Measurements from ENCODE around the gene SIPA1L3. TPM values are rescaled to one million over a fixed set of nuclear protein-coding genes. Genes with fewer than 3 reads are reported as not detected.
"Not testable (repeated sequence)": the region's sequence is repeated elsewhere in the genome, so short reads cannot be mapped to it uniquely, and the experiment has no call there.

SIPA1L3 gene
- total RNA-seq, 1 donor from 2014 or later: 15.0 TPM

GRCh38 chr19:38047049-38047438, 140.0 kb downstream of the SIPA1L3 start:
- ATAC-seq: no peak

- no peak for ATAC-seq
These were observed 140.6 kb downstream of the SIPA1L3 start for GRCh38 chr19:38047641-38048040.

- peak; percentile 34 for ATAC-seq
These were observed 142.2 kb downstream of the SIPA1L3 start for GRCh38 chr19:38049105-38049649.

- ATAC-seq: no peak
These were observed 148.0 kb downstream of the SIPA1L3 start for GRCh38 chr19:38055010-38055409.

GRCh38 chr19:38055655-38056521, 148.9 kb downstream of the SIPA1L3 start:
- no peak for ATAC-seq

DNA sequence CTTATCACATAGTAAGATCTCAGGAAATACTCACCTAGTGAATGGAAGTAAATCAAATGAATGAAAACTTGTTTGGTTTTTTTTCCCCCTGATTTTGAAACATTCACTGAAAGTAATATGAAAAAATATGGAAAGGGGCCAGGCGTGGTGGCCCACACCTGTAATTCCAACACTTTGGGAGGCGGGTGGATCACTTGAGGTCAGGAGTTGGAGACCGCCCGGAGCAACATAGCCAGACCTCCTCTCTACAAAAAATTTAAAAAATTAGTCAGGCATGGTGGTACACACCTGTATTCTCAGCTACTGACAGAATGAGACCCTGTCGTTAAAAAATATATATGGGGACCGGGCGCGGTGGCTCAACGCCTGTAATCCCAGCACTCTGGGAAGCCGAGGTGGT, 149.6 kb downstream of the SIPA1L3 start:
- ATAC-seq: no peak

- peak; percentile 60 for ATAC-seq
These were observed 151.1 kb downstream of the SIPA1L3 start for GRCh38 chr19:38057959-38058690.

- no peak for ATAC-seq
These were observed 152.9 kb downstream of the SIPA1L3 start for GRCh38 chr19:38059897-38060296.

DNA sequence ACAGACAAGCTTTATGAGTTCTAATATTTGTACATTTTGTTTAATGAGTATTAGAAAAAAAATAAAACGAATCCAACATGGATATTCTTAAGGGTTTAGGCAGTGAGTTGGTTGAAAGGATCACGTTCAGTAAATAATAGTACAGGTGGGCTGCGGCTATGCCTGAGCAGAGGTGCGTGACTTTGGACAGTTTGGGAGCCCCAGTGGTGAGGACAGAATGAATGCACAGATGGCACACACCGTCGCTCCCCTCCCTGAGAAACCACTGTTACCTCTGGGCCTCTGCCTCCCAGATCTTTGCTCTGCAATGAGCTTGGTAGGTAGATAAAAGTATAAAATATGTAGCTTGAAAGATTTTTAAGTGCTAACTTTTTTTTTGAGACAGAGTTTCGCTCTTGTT, 153.3 kb downstream of the SIPA1L3 start:
- ATAC-seq: no peak

DNA sequence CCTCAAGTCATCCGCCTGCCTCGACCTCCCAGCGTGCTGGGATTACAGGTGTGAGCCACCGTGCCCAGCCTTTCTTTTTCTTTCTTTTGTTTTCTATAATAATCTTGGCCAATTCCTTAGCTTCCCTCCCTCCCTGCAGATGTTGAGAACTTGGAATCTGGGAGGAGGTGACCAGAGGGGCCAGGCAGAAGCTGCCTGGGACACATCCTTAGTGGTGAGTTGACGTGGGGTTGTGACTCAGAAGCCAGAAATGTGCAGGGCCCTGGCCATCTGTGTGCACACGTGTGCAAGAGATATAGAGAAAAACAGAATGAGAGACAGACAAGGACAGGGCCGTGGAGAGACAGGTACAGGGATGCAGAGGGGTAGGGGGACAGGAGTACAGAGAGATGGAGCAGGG, 154.3 kb downstream of the SIPA1L3 start:
- ATAC-seq: no peak

DNA sequence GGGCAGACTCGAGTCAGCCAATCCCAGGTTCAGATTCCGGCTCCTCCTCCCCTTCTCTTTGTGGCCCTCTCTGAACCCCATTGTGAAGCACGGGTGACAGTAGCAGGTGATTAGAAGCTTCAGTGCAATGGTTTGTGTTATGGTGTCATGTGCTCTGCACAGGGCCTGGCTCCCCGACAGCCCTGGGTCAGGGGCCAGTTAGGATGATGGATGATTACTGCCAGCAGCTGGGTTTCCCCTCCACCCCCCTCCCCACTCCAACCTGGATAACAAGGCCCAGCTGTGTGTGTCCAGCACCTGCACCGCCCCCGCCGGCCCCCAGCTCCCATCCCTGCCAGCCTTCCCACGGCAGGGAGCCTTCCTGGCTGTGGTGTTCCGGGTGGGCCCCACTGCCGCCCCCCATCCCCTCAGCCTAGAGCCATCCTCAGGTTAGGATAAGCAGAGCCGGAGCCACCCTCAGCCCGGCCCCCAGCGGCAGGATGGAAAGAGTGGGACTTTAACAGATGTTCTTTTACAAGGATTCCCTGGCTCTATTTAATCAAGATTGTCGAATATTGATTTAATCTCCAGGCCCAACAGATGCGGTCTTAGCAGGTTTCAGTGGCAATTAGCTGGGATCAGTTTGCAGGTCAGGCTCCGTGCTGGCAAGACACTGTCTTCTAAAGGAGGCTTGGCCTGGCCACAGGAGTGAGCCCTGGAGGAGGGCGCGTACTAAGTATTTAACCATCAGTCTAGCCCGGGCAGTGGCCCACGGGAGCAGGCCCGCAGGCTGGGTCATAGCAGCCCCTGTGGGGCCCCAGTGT, 156.2 kb downstream of the SIPA1L3 start:
- no peak for ATAC-seq

DNA sequence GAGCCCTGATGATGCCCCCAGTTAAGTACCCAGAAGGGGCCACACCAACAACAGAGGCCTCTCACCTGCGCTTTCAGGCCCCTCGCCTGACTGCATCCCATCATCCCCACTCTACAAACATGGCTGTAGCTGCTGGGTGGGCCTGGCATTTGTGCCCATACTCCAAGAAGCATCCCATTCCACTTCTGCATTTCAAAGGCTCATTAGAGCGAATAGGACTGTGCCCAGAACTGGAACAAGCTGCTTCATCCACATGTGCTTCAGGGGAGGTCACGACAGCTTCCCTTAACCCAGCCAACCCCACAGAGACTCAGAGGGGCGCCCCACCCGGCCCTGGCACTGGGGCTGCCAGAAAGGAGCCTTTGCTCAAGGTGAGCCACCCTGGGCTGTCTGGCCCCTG, 156.9 kb downstream of the SIPA1L3 start:
- no peak for ATAC-seq

DNA sequence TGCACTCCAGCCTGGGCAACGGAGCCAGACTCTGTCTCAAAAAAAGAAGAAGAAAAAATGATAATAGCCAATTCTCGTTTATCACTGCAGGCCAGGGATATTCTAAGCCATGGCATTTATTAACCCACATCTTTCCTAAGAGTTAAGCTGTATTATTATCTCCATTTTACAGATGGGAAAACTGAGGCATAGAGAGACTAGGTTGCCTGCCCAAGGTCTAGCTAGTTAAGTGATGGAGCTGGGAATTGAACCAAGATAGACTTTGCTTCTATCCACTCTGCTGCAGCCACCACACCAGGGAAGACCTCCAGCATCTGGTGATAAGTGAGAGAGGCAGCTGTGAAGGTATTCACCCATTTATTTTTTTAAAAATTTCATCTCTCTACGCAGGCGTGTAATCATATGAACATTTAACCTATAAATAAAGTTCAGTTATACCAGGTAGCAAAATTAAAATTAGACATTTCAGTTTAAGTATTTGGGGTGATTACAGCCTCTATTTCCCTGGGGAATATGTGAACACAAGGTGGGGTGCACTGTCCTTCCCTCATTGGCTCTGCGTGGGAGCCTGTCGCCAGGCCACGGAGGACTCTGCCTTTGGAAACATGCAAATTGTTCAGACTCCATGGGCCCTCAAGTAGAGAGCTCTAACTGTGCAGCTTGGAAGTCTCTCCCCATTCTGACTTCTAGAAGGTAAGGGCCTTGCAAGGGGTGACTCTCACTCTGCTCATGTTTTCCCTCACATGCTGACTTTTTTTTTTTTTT, 157.8 kb downstream of the SIPA1L3 start:
- ATAC-seq: no peak

DNA sequence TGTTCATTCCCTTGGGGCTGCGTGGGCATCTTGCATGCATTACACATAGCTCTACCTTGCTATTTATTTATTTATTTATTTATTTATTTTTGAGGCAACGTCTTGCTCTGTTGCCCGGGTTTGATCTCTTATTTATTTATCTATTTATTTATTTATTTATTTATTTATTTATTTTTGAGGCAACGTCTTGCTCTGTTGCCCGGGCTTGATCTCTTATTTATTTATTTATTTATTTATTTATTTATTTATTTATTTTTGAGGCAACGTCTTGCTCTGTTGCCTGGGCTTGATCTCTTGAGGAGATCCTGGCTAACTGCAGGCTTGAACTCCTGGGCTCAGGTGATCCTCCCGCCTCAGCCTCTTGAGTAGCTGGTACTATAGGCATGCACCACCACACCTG, 158.8 kb downstream of the SIPA1L3 start:
- not testable (repeated sequence) for ATAC-seq

GRCh38 chr19:38068826-38069225, 161.8 kb downstream of the SIPA1L3 start:
- ATAC-seq: no peak

- peak; percentile 63 for ATAC-seq
These were observed 163.6 kb downstream of the SIPA1L3 start for GRCh38 chr19:38070573-38070972.

GRCh38 chr19:38071054-38071453, 164.0 kb downstream of the SIPA1L3 start:
- not testable (repeated sequence) for ATAC-seq

- ATAC-seq: no peak
These were observed 164.6 kb downstream of the SIPA1L3 start for GRCh38 chr19:38071647-38072046.

- ATAC-seq: no peak
These were observed 166.1 kb downstream of the SIPA1L3 start for GRCh38 chr19:38072776-38073750.

DNA sequence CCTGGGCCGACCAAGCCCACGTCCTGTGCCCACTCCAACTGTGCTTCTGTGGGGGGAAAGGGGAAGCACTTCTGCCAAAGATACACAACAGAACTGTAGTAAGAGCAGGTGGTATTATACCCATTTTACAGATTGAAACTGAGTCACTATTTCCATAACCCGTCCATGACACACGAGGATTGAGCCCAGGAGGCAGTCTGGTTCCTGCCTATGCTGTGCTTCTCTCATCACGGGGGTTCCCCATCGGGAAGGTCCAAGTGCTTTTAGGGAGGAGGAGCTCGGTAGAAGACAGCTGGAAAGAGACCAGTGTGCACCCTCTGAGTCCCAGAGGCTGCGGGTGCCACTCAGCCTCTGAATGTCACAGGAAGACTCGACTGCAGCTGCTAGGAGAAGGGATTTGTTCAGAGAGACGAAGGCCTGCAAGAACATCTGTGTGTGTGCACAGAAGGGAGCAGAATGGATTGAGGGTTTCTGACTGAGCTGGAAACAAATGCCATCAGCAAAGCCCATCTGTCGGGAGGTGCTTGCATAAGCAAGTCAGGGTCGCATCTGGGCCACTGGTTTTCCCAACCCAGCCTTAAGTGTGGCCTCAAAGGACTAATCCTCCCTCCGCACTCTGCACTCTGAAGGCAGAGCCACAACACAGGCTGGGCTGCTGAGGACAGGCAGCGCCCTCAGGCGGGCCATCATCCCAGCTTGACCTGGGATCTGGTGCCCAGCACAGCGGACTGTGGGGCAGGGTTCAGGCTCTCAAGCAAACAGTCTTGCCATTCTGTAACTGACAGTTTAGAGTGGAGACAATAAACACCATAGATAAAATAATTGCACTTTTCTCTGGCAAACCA, 167.1 kb downstream of the SIPA1L3 start:
- ATAC-seq: no peak

Measured in esophagus mucosa (tissue), 1 donor.